CD4-positive, alpha-beta T cell treated with Interferon gamma for 1 hour (primary cell): ENCODE data around the gene ACTL10.

ENCODE experiments used
- DNase-seq: peaks from one replicate; pipeline ENCODE4 v3.0.0-alpha.2; 2020

The ACTL10 gene

GRCh38 chr20:33650111-33650752 lies 16.5 kb upstream of the ACTL10 start:
- no peak for DNase-seq

- DNase-seq = no peak
Observed at GRCh38 chr20:33650753-33651561, 15.8 kb upstream of the ACTL10 start.

- DNase-seq = no peak
Observed at GRCh38 chr20:33651562-33652048, 15.1 kb upstream of the ACTL10 start.

- peak; percentile 41 for DNase-seq
Observed at GRCh38 chr20:33653218-33653899, 13.4 kb upstream of the ACTL10 start.

GRCh38 chr20:33653900-33654596 lies 12.7 kb upstream of the ACTL10 start:
- no peak for DNase-seq

- no peak for DNase-seq
Observed at GRCh38 chr20:33654680-33655161, 12.0 kb upstream of the ACTL10 start.

- no peak for DNase-seq
Observed at GRCh38 chr20:33655164-33655563, 11.6 kb upstream of the ACTL10 start.

- DNase-seq = no peak
Observed at GRCh38 chr20:33656010-33656782, 10.5 kb upstream of the ACTL10 start.

- DNase-seq = no peak
Observed at GRCh38 chr20:33656783-33657703, 9.7 kb upstream of the ACTL10 start.

GRCh38 chr20:33657704-33658095 lies 9.0 kb upstream of the ACTL10 start:
- DNase-seq = no peak

- no peak for DNase-seq
Observed at GRCh38 chr20:33658510-33658909, 8.2 kb upstream of the ACTL10 start.

- DNase-seq = no peak
Observed at GRCh38 chr20:33658929-33659328, 7.8 kb upstream of the ACTL10 start.

- DNase-seq = no peak
Observed at GRCh38 chr20:33659341-33660034, 7.3 kb upstream of the ACTL10 start.

GRCh38 chr20:33660035-33660684 lies 6.6 kb upstream of the ACTL10 start:
- DNase-seq = no peak

- no peak for DNase-seq
Observed at GRCh38 chr20:33660685-33661058, 6.1 kb upstream of the ACTL10 start.

GRCh38 chr20:33662172-33662571 lies 4.6 kb upstream of the ACTL10 start, which contains the start of gene C20orf144:
Gene C20orf144 (plus strand): TSS chr20:33662327. CDS start chr20:33662346, 19 bp downstream.
- no peak for DNase-seq

GRCh38 chr20:33663161-33664084 lies 3.3 kb upstream of the ACTL10 start:
- DNase-seq = peak; percentile 83

GRCh38 chr20:33664085-33664761 lies 2.5 kb upstream of the ACTL10 start:
- DNase-seq = no peak
